HG02798 (cell line): ENCODE measurements around the gene LRP1B.
"Not testable (repeated sequence)": the region's sequence is repeated elsewhere in the genome, so short reads cannot be mapped to it uniquely, and the experiment has no call there.

Experiments used
- ATAC-seq: cut with Tn5 transposase; IDR thresholded peaks from one replicate; pipeline ENCODE4 v1.9.1; 2021; ENCODE audit warnings: mild to moderate bottlenecking; ENCODE audit not compliant: unreplicated experiment, poor library complexity

The LRP1B gene

DNA sequence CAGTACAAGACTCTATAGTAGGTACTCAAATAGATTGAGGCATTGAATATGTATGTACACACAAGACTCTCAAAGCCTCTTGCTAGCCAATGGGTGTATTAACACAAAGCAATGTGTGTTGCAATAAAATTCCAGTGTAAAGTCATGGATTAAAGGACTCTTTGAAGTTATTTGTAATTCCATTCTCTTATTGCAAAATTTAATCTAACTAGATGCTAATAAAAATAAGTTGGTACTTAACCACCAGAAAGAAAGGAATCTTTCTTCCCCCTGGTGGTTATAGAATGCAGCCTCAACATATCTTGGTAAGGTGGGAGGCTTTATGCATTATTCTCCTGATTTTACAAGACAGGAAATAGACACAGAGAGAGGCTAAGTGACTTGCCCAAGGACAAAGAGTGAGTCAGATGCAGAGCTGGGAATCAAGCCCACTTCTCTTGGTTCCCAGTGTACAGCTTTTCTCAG is 18.0 kb downstream of the LRP1B start:
- no peak for ATAC-seq

DNA sequence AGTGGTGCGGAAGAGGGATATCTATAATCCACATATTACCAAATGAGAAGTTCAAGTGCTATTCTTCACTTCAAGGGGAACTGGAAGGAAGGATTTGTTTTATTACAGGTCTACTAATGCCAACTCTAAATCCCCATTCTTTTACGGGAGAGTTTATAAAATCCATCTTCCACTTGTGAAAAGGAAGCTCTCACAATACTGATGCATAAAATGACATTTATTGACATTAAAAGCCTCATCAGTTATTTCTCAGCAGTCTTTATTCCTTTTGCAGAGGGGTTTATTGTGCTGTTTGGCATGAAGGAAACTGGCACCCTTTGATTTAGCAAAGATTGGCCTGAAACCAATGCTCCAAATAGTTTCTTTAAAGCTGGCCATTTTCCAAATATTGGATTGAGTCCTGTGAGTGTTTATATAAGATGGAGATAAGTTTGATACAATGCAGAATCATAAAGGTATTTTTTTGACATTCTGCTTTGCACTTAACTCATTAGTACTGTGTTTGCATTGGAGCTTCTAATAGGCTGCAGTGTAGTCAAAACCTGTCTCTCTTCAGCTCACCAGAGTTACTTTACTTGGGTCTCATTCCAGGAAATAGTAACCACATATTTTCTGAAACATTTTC is 26.6 kb downstream of the LRP1B start:
- ATAC-seq = no peak

DNA sequence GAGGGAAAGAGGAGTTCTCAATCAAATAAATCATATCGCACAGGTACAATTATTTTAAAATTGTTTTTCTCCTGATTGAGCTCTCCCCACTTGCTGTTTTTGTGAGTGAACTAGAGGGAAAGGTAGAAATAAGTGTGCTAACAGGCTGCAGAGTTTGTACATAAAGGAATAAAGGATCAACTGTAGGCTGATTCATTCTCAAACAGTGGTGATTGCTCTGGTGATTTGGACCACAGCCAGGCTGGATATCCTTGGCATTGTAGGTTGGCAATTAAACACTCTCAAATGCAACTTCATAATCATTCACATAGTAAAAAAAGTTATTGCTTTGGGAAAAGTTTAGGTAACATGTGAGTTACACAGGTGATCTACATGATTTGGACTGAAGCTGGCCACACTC is 29.8 kb downstream of the LRP1B start:
- no peak for ATAC-seq

DNA sequence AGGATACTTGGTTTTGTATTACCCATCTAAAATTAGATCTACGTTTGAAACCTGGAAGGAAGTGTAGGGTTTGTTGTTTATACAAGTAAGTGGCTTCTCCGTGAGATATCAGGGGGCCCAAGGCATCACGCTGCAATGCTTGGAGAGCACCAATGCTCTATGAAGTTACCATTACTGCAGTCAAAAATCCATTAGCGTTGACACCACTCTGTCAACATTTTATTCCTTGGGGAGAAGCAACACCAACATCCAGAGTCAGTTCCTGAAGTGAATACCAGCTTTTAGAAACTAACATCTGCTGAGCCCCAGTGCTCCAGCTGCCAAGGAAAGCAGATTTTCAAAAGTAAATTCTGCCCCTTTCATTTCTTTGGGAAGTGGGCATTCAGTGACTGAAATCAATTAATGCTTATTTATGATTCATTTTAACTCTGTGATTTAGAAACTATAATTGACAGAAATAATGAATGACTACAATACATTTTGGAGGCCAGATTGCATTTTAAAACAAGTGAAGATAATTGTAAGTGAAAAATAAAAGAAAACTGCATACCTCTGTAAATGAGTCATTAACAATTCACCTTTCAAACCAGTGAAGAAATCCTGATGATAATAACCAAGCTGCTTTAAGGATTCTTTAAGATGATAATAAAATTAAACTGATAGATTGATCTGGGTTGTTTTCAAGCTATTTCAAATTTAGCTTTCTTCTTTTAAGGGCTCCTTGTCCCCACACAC is 30.5 kb downstream of the LRP1B start:
- ATAC-seq = no peak

DNA sequence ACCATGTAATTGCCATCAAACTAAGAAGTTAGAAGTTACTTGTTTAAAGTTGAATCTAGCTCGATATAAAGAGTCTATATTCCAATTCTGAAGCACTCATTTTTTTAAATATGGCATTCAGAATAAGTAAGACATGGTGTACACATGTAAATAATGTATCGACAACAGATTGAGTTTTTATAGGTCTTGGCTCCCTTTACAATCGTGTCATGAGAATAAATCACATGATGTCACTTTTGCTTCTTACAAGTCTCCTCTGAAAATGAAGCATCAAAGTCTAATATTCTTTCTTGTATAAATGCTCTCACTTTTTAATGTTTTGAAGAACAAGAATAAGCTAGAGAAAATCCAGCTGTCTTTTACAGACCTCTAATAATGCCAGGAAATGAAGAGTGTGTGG is 33.1 kb downstream of the LRP1B start:
- no peak for ATAC-seq

DNA sequence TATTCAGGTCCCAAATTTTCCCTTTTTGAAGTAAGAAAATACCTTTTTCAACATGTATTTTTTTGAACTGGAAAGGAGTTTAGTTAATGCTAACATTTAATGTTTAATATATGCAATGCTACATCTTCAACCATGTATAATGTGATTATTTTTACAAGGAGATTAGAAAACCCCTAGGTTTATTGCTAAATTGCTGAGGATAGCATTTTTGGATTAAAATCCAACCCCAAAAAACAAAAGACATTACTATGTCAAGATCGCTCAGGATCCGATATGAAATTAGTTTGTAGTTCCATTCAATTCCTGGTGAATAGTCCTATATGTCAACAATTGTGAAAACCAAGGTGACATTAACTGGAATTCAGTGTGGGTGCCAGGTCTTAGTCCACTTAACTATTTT is 35.2 kb downstream of the LRP1B start:
- no peak for ATAC-seq

DNA sequence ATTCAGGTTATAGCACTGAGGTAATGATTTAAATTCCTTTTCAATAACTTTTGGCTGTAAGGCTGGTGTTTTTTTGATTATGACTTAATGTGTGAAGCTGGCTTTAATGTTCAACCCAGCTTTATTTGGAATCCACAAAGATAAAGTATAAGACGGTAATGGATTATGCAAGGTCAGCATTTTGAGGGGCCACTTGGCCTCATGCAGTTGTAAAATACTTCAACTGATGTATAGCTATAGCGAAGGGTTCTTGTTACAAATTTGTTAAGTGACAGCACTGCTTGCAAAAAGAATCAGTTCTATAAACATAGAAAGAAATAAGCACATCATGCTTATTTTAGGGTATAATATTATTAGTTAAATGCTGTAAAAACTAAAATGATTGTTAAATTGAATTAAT is 36.6 kb downstream of the LRP1B start:
- no peak for ATAC-seq

DNA sequence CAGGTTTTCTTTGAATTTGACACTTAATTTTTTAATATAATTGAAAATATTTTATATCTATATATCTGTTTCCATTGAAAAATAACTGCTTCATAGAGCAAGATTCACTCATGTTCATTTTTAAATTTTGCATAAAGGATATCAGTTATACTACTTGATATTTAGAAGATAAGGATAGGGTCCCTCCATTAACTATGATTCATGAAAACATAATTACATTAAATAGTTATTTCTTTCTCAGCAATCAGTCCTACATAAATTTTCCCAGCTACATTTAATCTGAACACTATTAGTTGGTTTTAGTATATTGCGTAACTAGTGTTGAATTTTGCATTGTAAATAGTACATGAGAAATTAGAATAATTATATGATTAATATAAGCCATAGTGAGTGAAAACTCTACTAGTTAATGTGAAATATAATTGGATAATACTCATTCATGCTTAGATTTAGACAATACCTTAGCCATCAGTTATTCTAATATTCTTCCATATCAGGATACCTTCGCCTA is 42.7 kb downstream of the LRP1B start:
- ATAC-seq = no peak

DNA sequence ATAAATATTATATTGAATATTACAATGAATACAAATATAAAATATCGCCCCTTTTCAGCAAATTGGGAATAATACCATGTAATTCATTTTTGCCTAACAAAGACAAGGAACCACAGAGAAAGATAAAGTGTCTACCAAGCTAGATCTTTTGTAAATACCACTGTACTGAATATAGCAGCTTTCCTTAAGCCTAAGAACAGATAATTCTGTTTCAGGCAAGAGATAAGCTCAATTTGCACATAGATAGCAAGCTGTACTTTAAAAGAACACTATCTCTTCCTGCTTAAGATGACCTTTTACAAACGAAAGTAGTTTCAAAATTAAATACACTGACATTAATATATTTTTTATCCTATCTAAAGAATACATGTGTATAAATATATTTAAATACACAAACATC is 43.2 kb downstream of the LRP1B start:
- ATAC-seq = not testable (repeated sequence)

DNA sequence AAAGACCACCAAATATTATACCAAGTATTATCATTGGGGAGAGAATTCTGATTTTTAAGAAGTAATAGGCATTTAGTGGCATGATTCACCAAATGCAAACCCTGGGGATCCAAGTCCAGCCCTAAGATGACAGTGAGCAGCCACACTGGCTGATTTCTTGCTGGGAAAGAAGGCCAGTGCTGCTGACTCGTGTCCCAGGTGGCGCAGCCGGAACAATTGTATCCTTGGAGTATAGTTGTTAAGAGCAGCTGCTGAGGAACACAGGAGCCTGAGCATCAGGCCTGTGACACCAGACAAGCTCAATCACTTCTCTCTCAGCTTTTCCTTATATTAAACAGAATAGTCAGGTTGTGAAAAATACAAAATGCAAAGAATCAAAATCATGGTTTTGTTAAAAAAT is 48.4 kb downstream of the LRP1B start:
- no peak for ATAC-seq

DNA sequence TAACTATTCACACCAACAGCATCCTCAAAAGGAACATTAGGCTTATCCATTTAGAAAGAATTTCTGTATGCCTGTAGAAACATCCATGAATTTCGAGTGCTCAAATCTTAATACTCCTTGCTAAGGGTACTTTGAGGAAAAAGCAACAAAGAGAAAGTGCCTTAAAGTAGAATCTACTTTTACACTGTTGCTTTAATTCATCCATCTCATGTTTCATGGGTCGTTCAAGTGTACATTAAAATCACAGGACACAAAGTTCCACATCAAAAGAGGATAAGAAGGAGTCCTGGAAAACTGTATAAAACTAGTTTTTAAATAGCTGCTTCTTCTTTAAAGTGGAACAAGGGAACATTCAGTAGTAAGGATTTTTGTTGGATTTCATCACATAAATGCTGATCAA is 54.5 kb downstream of the LRP1B start:
- no peak for ATAC-seq

DNA sequence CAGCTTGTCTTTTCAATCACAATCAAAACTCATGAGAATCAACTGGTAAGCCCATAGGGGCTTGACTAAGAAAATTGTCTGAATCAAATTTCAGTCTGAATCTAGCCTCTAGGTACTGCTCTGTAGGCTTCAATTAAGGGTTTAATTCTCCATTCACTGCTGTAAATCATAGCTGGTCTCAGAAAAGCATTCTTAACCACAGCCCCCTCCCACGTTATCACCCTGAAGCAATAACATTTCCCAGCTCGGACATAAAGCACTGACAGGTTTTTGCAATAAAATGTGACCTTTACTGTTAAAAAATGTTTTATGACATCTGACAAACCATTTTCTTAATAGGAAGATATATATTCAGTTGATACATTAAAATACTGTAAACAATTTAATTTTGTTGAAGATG is 55.0 kb downstream of the LRP1B start:
- ATAC-seq = no peak

DNA sequence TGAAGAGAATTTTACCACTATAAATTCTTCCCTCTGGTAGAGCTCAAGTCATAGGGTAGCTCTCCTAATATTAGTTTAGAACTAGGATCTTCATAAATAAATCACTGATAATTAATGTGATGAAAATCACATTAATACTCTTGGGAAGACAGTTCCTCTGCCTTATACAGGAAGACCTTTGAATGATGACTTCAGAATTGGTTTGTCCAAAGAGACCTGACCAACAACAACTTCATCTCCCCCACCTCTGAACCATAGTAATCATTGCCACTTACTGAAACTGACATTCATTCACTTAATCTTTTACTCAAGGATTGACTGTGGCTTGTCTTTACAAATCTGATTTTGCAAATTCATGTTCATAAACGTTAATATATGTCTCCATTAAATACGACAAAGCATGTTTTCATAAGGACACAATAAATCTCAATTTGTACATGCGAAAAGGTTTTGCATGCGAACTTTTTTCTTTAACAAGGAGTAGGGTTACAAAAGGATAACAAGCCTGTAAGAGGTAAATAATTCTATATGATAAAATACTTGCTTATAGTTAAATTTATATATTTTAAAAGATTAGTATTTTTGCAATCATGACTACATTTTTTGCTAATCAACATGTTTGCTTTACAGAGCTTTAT is 61.4 kb downstream of the LRP1B start:
- no peak for ATAC-seq

DNA sequence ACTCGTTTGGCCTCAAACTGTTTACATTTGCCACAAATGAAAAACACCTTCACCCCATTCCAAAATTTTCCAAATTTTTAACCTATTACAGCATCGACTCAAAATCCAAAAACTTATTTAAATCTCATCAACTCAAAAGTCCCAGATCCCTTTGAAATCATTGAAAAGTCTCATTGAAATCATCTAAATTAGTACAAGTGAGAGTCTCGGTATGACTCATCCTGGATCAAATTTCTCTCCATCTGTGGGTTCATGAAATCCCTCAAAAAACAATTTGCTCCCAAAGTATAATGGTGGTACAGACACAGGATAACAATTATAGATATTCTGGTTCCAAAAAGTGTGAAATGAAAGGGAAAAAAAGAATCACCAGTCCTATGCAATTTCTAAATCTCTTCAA is 65.1 kb downstream of the LRP1B start:
- no peak for ATAC-seq

DNA sequence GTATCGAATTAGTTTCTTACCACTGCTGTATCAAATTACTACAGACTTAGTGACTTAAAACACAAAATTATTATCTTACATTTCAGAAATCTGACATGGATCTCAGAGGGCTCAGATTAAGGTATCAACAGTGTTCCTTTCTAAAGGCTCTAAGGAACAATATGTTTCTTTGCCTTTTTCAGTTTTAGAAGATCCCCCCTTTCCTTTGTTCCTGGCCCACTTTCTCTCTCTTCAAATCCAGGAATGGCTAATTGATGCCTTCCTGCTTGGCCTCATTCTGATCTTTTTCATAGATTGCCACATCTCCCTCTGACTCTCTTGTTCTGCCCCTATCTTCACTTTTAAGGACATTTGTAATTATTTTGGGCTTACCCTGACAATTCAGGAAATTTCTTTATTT is 65.7 kb downstream of the LRP1B start:
- ATAC-seq = no peak

DNA sequence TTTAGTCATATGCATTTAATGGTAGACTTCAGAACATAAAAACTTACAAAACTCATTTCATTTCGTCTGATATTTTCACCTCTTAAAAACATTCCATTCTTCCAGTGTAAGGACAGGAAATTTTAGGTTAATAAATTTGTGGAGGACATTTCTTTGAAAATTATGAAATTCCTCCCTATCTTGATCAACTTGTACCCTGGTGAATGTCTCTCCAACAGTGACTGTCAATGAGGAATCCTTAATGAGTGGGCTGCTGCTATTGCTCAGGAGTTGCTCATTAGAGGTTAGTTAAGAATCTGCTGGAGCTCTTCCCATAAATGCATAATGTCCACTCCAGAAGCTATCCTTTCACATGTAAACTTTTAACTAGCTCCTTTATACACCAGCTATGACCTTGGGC is 69.1 kb downstream of the LRP1B start:
- no peak for ATAC-seq

DNA sequence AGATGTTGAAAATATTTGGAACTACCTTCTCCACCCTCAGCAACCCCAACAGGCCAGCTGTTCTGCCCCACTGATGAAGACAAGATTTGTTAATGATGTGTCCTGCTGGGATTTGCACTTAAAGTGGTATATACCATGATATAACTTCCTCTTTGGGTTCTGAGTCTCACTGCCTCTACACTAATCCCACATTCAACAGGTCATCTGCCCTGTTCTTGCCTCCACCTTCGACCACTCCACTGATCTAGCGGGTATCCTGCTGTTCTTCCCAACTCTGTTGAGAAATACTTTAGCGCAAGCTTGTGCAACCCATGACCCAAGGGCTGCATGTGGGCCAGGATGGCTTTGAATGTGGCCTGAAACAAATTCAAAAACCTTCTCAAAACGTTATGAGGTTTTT is 72.7 kb downstream of the LRP1B start:
- ATAC-seq = no peak

DNA sequence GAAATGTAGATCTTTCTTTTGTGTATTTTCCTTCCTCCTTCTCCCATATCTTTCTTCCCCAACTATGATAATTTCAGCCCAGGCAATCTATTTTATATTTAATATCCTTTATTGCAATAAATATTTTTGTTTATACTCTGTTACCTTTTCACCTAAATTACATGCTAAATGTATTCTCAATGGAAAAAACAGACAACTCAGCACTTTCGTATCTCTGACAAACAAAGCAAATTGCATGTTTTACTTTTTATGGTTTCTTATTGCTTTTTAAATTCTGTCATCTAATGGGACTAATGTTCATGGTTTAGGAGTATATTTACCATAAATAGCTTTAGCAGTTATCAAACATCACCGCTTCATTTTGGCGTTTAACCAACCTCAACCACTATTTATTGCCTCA is 74.0 kb downstream of the LRP1B start:
- no peak for ATAC-seq

DNA sequence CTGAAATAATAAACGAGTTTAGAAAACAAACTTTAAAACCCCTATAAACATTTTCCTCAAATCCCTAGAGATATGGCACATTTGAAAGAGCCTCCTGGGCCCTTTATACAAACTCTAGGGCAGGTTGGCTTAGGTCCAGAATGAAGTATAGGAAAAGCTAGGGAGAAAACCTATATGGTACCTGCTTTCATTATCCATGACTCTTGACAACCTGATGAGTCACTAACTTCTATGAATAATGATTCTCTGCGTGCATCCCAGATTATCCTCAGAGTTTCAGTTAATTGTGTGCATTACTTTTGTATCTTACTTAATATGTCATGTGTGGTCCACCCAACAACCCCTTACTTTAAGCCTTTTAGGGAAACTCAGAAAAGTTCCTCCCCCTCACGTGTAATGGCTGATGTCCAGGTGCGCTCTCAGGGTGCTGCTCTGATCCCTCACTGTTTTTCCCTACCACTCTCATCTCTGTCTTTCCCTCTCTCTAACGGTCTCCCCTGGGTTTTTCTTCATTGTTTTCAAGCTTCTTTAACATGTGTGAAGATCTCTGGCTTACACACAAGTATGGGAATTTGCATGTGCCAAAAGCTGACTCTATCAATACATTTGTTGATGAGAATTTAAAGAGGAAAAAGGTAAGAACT is 78.5 kb downstream of the LRP1B start:
- no peak for ATAC-seq

DNA sequence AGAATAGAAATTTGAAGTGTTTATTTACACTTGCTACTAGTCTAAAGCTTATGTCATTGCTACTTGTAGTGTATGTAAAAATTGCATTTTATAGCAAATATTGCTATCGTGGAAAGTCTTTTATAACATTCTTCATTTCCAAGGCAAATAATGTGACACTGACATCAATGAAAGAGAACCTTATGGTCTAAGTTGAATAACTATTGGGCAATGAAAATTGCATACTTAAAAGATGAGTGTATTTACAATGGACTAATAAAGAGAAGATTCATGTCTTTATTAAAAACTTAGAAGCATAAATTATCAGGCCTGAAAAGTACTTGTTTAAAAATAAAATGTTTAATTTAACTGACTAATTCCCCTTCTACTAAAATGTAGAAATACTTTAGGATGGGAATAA is 82.2 kb downstream of the LRP1B start:
- no peak for ATAC-seq

DNA sequence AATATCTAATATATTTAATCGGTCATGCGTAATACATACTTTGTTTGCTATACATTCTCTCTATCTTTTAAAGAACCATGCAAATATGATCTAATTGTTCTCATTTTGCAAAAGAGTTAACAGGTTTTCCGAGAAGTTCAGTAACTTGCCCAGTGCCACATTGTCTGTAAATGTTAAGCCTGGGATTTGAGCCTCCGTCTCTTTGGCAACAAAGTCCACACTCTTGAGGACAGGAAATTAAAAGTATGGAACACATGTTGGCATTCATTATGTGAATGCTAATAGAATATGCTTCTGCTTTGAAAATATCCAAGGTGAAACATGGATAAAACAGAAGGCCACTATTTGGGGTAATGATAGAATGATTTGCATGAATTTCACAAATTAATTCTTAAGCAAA is 85.2 kb downstream of the LRP1B start:
- ATAC-seq = no peak
